Dendritic cell treated with granulocyte-macrophage colony-stimulating factor and Interleukin-4, amounts not matched to agents 40 ng/mL and 50 ng/mL, for 4 days (primary cell): ENCODE data around the gene ZPBP.

ENCODE experiments used
- H3K27ac Mint-ChIP-seq: one replicate; pipeline ENCODE4 v1.8.0; 2022; ENCODE audit warnings: mild to moderate bottlenecking, mixed read lengths
- H3K27me3 Mint-ChIP-seq: one replicate; pipeline ENCODE4 v1.8.0; 2022; ENCODE audit warnings: mild to moderate bottlenecking, mixed read lengths
- H3K36me3 Mint-ChIP-seq: one replicate; pipeline ENCODE4 v1.8.0; 2022; ENCODE audit warnings: low read depth, mixed read lengths
- H3K4me1 Mint-ChIP-seq: one replicate; pipeline ENCODE4 v1.8.0; 2022; ENCODE audit warnings: low read depth, mixed read lengths
- H3K4me3 Mint-ChIP-seq: one replicate; pipeline ENCODE4 v1.8.0; 2022; ENCODE audit warnings: mild to moderate bottlenecking, moderate library complexity, mixed read lengths
- H3K9me3 Mint-ChIP-seq: one replicate; pipeline ENCODE4 v1.8.0; 2022; ENCODE audit warnings: mixed read lengths
- intact Hi-C: fragments of 100-400 bp; cut with micrococcal nuclease; formaldehyde crosslinking; loops from one replicate; pipeline ENCODE4 v1.15.0; 2022

The ZPBP gene, protein sequence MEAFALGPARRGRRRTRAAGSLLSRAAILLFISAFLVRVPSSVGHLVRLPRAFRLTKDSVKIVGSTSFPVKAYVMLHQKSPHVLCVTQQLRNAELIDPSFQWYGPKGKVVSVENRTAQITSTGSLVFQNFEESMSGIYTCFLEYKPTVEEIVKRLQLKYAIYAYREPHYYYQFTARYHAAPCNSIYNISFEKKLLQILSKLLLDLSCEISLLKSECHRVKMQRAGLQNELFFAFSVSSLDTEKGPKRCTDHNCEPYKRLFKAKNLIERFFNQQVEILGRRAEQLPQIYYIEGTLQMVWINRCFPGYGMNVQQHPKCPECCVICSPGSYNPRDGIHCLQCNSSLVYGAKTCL

GRCh38 chr7:50092579-50093491 is at the start of gene ZPBP:
TSS of gene ZPBP (minus strand) at chr7:50093246. CDS start at chr7:50093194, 52 bp downstream.
- H3K36me3 Mint-ChIP-seq: no peaks in the 10 kb centered on the region
- H3K27me3 Mint-ChIP-seq: peaks cover 11% of the 10 kb centered on the region
- H3K4me1 Mint-ChIP-seq: peaks cover 9% of the 10 kb centered on the region

DNA sequence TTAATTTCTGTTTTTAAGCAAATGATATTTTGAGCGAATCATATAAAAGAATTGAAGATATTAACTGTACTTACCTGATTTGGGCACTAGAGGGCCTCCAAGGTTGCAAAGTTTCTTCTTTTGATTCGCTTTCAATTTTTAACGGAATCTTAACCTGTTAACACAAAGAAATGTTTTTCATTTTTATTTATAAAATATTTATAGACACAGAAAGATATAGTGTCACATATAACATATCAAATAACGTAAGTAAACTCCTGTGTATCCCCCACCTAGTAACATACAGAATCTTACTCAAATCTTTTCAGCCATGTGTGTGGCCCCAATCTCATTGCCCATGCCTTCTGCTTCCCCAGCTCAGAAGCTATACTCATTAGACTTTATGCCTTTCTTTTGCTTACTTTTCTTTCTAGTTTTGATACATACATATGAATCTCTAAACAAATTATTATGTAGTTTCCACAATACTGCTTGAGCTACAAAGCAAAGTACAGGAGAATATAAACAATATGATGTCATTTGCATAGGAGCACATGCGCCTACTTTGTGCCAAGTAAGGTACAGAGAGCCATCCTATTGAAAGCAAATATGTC is 49.5 kb upstream of the ZPBP start:
- H3K4me3 Mint-ChIP-seq: no peak overlapping the region
- no peaks in the 10 kb centered on the region for H3K9me3 Mint-ChIP-seq
- no peaks in the 10 kb centered on the region for H3K36me3 Mint-ChIP-seq
- peaks cover 11% of the 10 kb centered on the region for H3K4me1 Mint-ChIP-seq
- no peak overlapping the region for H3K27ac Mint-ChIP-seq
- intact Hi-C loops: loop anchor here (2.0 to 5.0 kb wide), 3 partner anchors 45 to 490 kb away; no protein-coding TSS in a partner anchor
- H3K27me3 Mint-ChIP-seq: peaks cover 2% of the 10 kb centered on the region

More at GRCh38 chr7:50092579-50093491, at the start of gene ZPBP:
- no peaks in the 10 kb centered on the region for H3K9me3 Mint-ChIP-seq
- peak within 1 kb of the TSS; percentile 65 for H3K4me3 Mint-ChIP-seq
- H3K27ac Mint-ChIP-seq: no peak within 1 kb of the TSS
- intact Hi-C loops: loop anchor here (2.0 to 5.0 kb wide), 2 partner anchors 538 to 589 kb away; no protein-coding TSS in a partner anchor

DNA sequence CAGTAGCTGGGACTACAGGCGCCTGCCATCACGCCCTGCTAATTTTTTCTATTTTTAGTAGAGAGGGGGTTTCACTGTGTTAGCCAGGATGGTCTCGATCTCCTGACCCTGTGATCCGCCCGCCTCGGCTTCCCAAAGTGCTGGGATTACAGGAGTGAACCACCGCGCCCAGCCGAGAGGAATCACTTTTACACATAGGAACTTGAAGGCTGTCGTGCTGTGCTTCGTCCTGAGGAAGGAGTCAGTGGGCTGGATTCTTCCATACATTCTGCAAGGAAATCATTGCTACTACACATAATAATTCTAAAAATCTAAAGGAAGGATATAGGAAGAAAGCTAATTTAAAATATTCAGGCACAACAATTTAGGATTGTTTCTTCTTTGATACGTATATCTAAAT is 48.8 kb upstream of the ZPBP start:
- Mint-ChIP-seq H3K9me3 (no peaks in the 10 kb centered on the region), H3K27me3 (peaks cover 2% of the 10 kb centered on the region), H3K4me3 (no peak overlapping the region), H3K36me3 (no peaks in the 10 kb centered on the region), H3K27ac (no peak overlapping the region), H3K4me1 (peaks cover 11% of the 10 kb centered on the region)
- intact Hi-C loops: loop anchor here (2.0 to 5.0 kb wide), 3 partner anchors 45 to 490 kb away; no protein-coding TSS in a partner anchor

DNA sequence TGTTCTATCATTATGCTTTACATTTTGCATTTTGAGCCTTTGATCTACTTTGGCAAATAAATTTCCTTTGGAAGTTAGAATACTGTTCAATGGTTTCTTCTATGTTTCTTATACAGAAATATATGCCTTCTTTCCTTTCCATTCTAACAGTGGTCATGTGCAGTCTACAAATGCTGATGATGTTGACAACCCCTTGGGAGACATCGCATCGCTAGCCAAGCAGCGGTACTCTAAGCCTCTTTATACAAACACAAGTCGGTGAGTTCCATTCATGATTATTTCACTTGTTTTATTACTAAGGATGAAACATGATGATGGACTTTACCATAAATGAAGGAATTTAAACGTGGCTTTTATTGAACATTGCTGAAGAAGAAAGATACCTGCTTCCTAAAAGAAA is 48.1 kb upstream of the ZPBP start:
- Mint-ChIP-seq H3K27ac (no peak overlapping the region), H3K4me3 (no peak overlapping the region), H3K4me1 (peaks cover 10% of the 10 kb centered on the region), H3K27me3 (peaks cover 2% of the 10 kb centered on the region), H3K9me3 (no peaks in the 10 kb centered on the region), H3K36me3 (no peaks in the 10 kb centered on the region)
- intact Hi-C loops: loop anchor here (5.0 kb wide), 2 partner anchors 46 to 491 kb away; no protein-coding TSS in a partner anchor

DNA sequence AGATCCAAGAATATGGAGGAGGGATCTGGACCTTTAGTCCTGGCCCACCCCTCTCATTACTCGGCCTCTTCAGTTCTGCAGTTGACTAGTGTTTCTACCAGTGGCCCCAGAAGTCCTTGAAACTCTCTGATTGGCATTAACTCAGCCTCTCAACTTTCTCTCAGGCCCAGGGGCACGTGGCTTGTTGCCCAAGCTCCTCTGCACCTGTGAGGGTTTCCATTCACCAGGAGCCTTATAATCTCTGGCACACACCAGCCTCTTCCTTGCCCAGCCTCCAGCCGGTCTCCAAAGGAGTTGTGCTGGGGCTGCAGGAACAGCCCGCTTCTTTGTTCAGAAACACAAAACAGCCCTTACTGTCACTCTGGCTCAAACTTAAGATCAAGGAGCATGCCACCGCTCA is 47.6 kb upstream of the ZPBP start:
- no peaks in the 10 kb centered on the region for H3K36me3 Mint-ChIP-seq
- intact Hi-C loops: loop anchor here (5.0 kb wide), 2 partner anchors 47 to 492 kb away; no protein-coding TSS in a partner anchor
- peaks cover 6% of the 10 kb centered on the region for H3K4me1 Mint-ChIP-seq
- H3K27ac Mint-ChIP-seq: no peak overlapping the region
- H3K27me3 Mint-ChIP-seq: peaks cover 2% of the 10 kb centered on the region
- H3K4me3 Mint-ChIP-seq: no peak overlapping the region
- no peaks in the 10 kb centered on the region for H3K9me3 Mint-ChIP-seq

- Mint-ChIP-seq H3K4me1 (peaks cover 4% of the 10 kb centered on the region), H3K4me3 (no peak overlapping the region), H3K36me3 (no peaks in the 10 kb centered on the region), H3K27me3 (peaks cover 2% of the 10 kb centered on the region), H3K27ac (no peak overlapping the region), H3K9me3 (no peaks in the 10 kb centered on the region)
- intact Hi-C loops: loop anchor here (2.0 kb wide), 1 partner anchor 281 kb away; no protein-coding TSS in a partner anchor
Observed at GRCh38 chr7:50138101-50138500, 45.1 kb upstream of the ZPBP start.

DNA sequence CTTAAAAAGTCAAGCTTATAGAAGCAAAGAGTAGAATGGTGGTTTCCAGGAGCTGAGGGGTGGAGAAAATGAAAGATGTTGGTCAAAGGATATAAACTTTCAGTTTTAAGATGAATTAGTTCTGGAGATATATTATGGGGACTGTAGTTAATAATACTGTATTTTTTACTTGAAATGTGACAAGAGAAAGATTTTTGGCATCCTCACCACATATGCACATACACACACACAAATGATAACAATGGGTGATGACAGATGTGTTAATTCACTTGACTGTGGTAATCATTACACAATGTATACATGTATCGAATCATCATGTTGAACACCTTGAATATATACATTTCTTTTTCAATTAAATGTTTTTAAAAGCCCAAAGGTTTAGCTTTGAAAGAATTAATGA is 32.7 kb upstream of the ZPBP start:
- Mint-ChIP-seq H3K27ac (no peak overlapping the region), H3K9me3 (no peaks in the 10 kb centered on the region), H3K4me1 (no peaks in the 10 kb centered on the region), H3K27me3 (no peaks in the 10 kb centered on the region), H3K4me3 (no peak overlapping the region), H3K36me3 (no peaks in the 10 kb centered on the region)
- intact Hi-C loops: no loop called here

- intact Hi-C loops: no loop called here
- Mint-ChIP-seq H3K27me3 (no peaks in the 10 kb centered on the region), H3K9me3 (no peaks in the 10 kb centered on the region), H3K4me3 (no peak overlapping the region), H3K36me3 (no peaks in the 10 kb centered on the region), H3K4me1 (no peaks in the 10 kb centered on the region), H3K27ac (no peak overlapping the region)
Observed at GRCh38 chr7:50121286-50121685, 28.2 kb upstream of the ZPBP start.

- H3K27me3 Mint-ChIP-seq: peaks cover 2% of the 10 kb centered on the region
- H3K9me3 Mint-ChIP-seq: no peaks in the 10 kb centered on the region
- H3K4me3 Mint-ChIP-seq: no peak overlapping the region
- no peaks in the 10 kb centered on the region for H3K4me1 Mint-ChIP-seq
- intact Hi-C loops: no loop called here
- no peak overlapping the region for H3K27ac Mint-ChIP-seq
- H3K36me3 Mint-ChIP-seq: no peaks in the 10 kb centered on the region
Observed at GRCh38 chr7:50119815-50120637, 27.0 kb upstream of the ZPBP start.

GRCh38 chr7:50112250-50112649 is 19.2 kb upstream of the ZPBP start:
- peaks cover 11% of the 10 kb centered on the region for H3K9me3 Mint-ChIP-seq
- H3K4me1 Mint-ChIP-seq: peaks cover 4% of the 10 kb centered on the region
- peaks cover 2% of the 10 kb centered on the region for H3K27me3 Mint-ChIP-seq
- H3K27ac Mint-ChIP-seq: no peak overlapping the region
- no peaks in the 10 kb centered on the region for H3K36me3 Mint-ChIP-seq
- intact Hi-C loops: no loop called here
- H3K4me3 Mint-ChIP-seq: no peak overlapping the region

DNA sequence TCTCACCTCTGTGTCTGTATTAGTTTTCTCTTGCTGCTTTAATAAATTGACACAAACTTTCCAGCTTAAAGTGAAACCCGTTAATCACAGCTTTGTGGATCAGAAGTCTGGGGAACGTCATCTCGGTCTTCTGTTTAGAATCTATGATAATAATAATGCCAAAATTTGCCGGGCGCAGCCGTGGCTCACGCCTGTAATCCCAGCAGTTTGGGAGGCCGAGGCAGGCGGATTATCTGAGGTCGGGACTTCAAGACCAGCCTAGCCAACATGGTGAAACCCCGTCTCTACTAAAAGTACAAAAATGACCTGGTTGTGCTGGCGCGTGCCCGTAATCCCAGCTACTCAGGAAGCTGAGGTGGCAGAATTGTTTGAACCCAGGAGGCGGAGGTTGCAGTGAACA is 8.8 kb upstream of the ZPBP start:
- no peaks in the 10 kb centered on the region for H3K4me1 Mint-ChIP-seq
- intact Hi-C loops: no loop called here
- peaks cover 5% of the 10 kb centered on the region for H3K27me3 Mint-ChIP-seq
- H3K27ac Mint-ChIP-seq: no peak overlapping the region
- H3K4me3 Mint-ChIP-seq: no peak overlapping the region
- no peaks in the 10 kb centered on the region for H3K36me3 Mint-ChIP-seq
- H3K9me3 Mint-ChIP-seq: no peaks in the 10 kb centered on the region

DNA sequence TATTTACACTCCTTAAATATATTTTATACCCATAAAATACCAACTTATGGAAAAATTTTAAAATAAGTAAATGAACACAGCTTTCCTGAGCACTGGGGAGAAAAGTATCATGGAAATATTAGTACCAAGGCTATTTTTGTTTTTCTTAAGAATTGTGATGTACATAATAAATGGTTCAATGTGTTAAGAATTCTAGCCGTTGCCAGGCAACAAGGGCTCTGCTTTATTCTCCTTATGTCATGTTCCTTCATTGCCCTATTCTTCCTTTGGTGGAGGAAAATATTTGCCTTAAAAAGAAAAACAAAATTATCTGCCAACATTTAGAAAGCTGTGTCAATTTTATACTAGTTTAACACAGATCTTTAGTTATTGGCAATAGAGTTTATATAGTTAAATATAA is 2.6 kb upstream of the ZPBP start:
- H3K27me3 Mint-ChIP-seq: peaks cover 16% of the 10 kb centered on the region
- intact Hi-C loops: no loop called here
- no peaks in the 10 kb centered on the region for H3K9me3 Mint-ChIP-seq
- peaks cover 9% of the 10 kb centered on the region for H3K4me1 Mint-ChIP-seq
- no peak overlapping the region for H3K4me3 Mint-ChIP-seq
- no peak overlapping the region for H3K27ac Mint-ChIP-seq
- no peaks in the 10 kb centered on the region for H3K36me3 Mint-ChIP-seq

DNA sequence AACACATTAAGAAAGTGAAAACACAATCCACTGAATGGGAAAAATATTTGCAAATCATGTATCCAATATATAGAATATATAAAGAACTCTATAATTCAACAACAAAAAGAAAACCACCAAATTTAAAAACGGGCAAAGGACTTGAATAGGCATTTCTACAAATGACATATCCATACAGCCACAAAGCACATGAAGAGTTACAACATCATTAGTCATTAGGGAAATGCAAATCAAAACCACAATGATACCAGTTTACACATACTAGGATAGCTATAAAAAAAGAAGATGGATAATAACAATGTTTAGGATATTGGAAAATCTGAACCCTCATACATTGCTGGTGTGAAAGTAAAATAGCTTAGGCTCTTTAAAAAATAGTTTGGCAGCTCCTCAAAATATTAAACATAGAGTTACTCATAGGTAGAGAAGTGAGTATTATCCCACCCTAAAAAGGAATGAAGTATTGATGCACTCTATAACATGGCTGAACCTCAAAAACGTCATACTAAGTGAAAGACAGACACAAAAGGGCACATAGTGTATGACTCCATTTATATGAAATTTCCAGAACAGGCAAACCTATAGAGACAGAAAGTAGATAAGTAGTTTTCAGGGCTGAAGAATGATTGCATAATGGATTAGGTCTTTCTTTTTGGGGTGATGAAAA is 4.5 kb downstream of the ZPBP start:
- intact Hi-C loops: no loop called here
- Mint-ChIP-seq H3K4me3 (no peak overlapping the region), H3K36me3 (no peaks in the 10 kb centered on the region), H3K27ac (no peak overlapping the region), H3K4me1 (peaks cover 9% of the 10 kb centered on the region), H3K27me3 (peaks cover 9% of the 10 kb centered on the region), H3K9me3 (no peaks in the 10 kb centered on the region)
